HepG2 (cell line): ENCODE results near the gene MPHOSPH8. TPM values are rescaled to one million over a fixed set of nuclear protein-coding genes. Genes with fewer than 3 reads are reported as not detected.

Experiments
- ATAC-seq: fragments of 200-7000 bp; cut with Tn5 transposase; 3 replicates; pipeline ENCODE4 v1.9.1; 2020; ENCODE audit warnings: mild to moderate bottlenecking, moderate library complexity
- BruUV-seq: library from RNA; stranded (reverse); fragments of 400-500 nt; replicated peaks from 2 replicates; lab custom pipeline; 2021; lab: Mats Ljungman, UMichigan
- CTCF ChIA-PET: fragments of 300-600 bp; formaldehyde crosslinking; extraction: SDS; loops from one replicate; lab custom pipeline; 2021; ENCODE audit warnings: low total read pairs, inconsistent platforms, low intra/inter-chr PET ratio; lab: Yijun Ruan, JAX
- POLR2A ChIA-PET: fragments of 350-600 bp; sonication (Branson Sonifier 250); formaldehyde crosslinking; loops from one replicate; lab custom pipeline; 2020; ENCODE audit warnings: antibody characterized with exemption, inconsistent platforms; lab: Yijun Ruan, JAX
- DNase-seq: peaks from one replicate; pipeline ENCODE4 v3.0.0-alpha.2; 2015; ENCODE audit warnings: low spot score
- FAIRE-seq: peaks from 3 replicates; lab custom pipeline; 2011; peaks lifted over from hg19 to GRCh38; lab: Jason Lieb, UNC
- H2AFZ ChIP-seq: one replicate; pipeline ENCODE4 v1.6.1; 2011; ENCODE audit warnings: low read length, inconsistent platforms
- H3K27ac ChIP-seq: fragments of 300-600 bp; 3 replicates; pipeline ENCODE4 v1.8.0; 2011; ENCODE audit warnings: mixed run types, mild to moderate bottlenecking, mixed read lengths, low read length, inconsistent platforms; ENCODE audit not compliant: insufficient read depth; ENCODE audit errors: extremely low read length
- H3K27me3 ChIP-seq, 2 experiments: fragments of 200-600 bp in 1 of 2; 2 replicates in 1 of 2; 3 replicates in 1 of 2; pipeline versions ENCODE4 v1.6.0 to v1.8.0; 2011; ENCODE audit warnings: low read length in 2 of 2, mild to moderate bottlenecking in 2 of 2, moderate library complexity in 2 of 2, inconsistent platforms in 1 of 2; ENCODE audit not compliant: insufficient read depth in 2 of 2, control insufficient read depth in 1 of 2
- H3K36me3 ChIP-seq, 2 experiments: fragments of 200-600 bp in 1 of 2; replicated peaks in 1 of 2; 2 replicates in 1 of 2; 3 replicates in 1 of 2; pipeline versions ENCODE4 v1.5.1 to v1.8.0; 2011; ENCODE audit warnings: low read length in 2 of 2, inconsistent platforms in 1 of 2; ENCODE audit not compliant: insufficient read depth in 2 of 2, control insufficient read depth in 1 of 2
- H3K4me1 ChIP-seq: 2 replicates; pipeline ENCODE4 v1.5.1; 2012; ENCODE audit warnings: low read length, inconsistent platforms; ENCODE audit not compliant: insufficient read depth
- H3K4me2 ChIP-seq: 2 replicates; pipeline ENCODE4 v1.6.0; 2011; ENCODE audit warnings: low read depth, low read length, inconsistent platforms
- H3K4me3 ChIP-seq, 3 experiments: fragments of 200-600 bp in 1 of 3; sonication (generic), shearing (Covaris generic) in 1 of 3; replicated peaks in 1 of 3; 2 replicates each; pipeline ENCODE4 v1.5.1; 2011 to 2016; ENCODE audit warnings: low read length in 3 of 3, inconsistent platforms in 2 of 3, low read depth in 2 of 3, mild to moderate bottlenecking in 2 of 3, control low read depth in 1 of 3, mixed read lengths in 1 of 3; ENCODE audit not compliant: insufficient read depth in 1 of 3
- H3K79me2 ChIP-seq: one replicate; pipeline ENCODE4 v1.6.1; 2011; ENCODE audit warnings: low read length, inconsistent platforms; ENCODE audit not compliant: insufficient read depth
- H3K9ac ChIP-seq: 2 replicates; pipeline ENCODE4 v1.6.0; 2011; ENCODE audit warnings: mild to moderate bottlenecking, low read depth, low read length, inconsistent platforms; ENCODE audit not compliant: insufficient read depth
- H3K9me3 ChIP-seq: 2 replicates; pipeline ENCODE4 v1.5.1; 2012; ENCODE audit warnings: mild to moderate bottlenecking, low read length
- H4K20me1 ChIP-seq: 2 replicates; pipeline ENCODE4 v1.6.0; 2011; ENCODE audit warnings: inconsistent platforms, mild to moderate bottlenecking, low read length, moderate library complexity; ENCODE audit not compliant: insufficient read depth
- PCBP2 ChIP-seq: fragments of 200-400 bp; formaldehyde crosslinking; optimal IDR thresholded peaks from 2 replicates; pipeline ENCODE3; 2018; ENCODE audit warnings: low read length, low read depth; ENCODE audit not compliant: poor library complexity, severe bottlenecking
- PTBP1 ChIP-seq: fragments of 200-400 bp; formaldehyde crosslinking; IDR thresholded peaks from 2 replicates; pipeline ENCODE4 v1.6.1; 2018; ENCODE audit warnings: low read length, low read depth; ENCODE audit not compliant: poor library complexity, severe bottlenecking
- SUZ12 ChIP-seq: fragments of 150-350 bp; IDR thresholded peaks from 2 replicates; pipeline ENCODE4 v1.6.1; 2014; ENCODE audit warnings: low read depth, low read length
- TAF15 ChIP-seq: fragments of 200-400 bp; formaldehyde crosslinking; IDR thresholded peaks from one replicate; pipeline ENCODE4 v1.6.1; 2018; ENCODE audit warnings: mild to moderate bottlenecking, low read depth, low read length; ENCODE audit not compliant: poor library complexity, severe bottlenecking
- ZNF510 ChIP-seq: sonication (generic); formaldehyde crosslinking; IDR thresholded peaks from 2 replicates; pipeline ENCODE4 v1.4.0; 2020; ENCODE audit warnings: low read depth, mild to moderate bottlenecking, missing genetic modification reagents
- ZNF724P ChIP-seq: sonication (generic); formaldehyde crosslinking; IDR thresholded peaks from 2 replicates; pipeline ENCODE4 v1.8.0; 2022; ENCODE audit warnings: missing genetic modification reagents, borderline replicate concordance
- ZNF776 ChIP-seq: sonication (generic); formaldehyde crosslinking; IDR thresholded peaks from 2 replicates; pipeline ENCODE4 v1.4.0; 2020; ENCODE audit warnings: mild to moderate bottlenecking, missing genetic modification reagents
- ZNF788 ChIP-seq: sonication (generic); formaldehyde crosslinking; IDR thresholded peaks from 2 replicates; pipeline ENCODE4 v1.5.0; 2020; ENCODE audit warnings: mild to moderate bottlenecking, missing genetic modification reagents, borderline replicate concordance
- ZSCAN29 ChIP-seq: sonication (generic); formaldehyde crosslinking; conservative IDR thresholded peaks from 2 replicates; pipeline ENCODE4 v1.4.0; 2020; ENCODE audit warnings: mild to moderate bottlenecking, missing genetic modification reagents
- WGBS: methylation state at CpG from one replicate; pipeline ENCODE4 v1.1.6; 2017; ENCODE audit warnings: low lambda C conversion rate; 5-methylcytosine and 5-hydroxymethylcytosine counted together
- in situ Hi-C: cut with HindIII; loops from 2 replicates; pipeline ENCODE4 v1.10.0; 2017; ENCODE audit warnings: low pct_unique_long_range_greater_than_20kb; ENCODE audit not compliant: extremely low pct_ligation_motif_present
- intact Hi-C: fragments of 100-400 bp; cut with micrococcal nuclease; formaldehyde crosslinking; loops from one replicate; pipeline ENCODE4 v1.10.0; 2022; ENCODE audit not compliant: unreplicated experiment
- polyA plus RNA-seq, 8 experiments: library from polyadenylated mRNA; depleted of rRNA in 3 of 8; stranded (reverse) in 7 of 8; unstranded in 1 of 8; fragments of >200 nt; fragmentation: Illumina TruSeq in 4 of 8; extraction: Trizol in 4 of 8; gene quantifications; 2 replicates each; pipeline versions ENCODE4 v1.2.1 to v1.2.3, GENCODE V29; 2011 to 2016; ENCODE audit warnings: low read depth in 4 of 8, missing spikeins in 1 of 8, mixed read lengths in 1 of 8; ENCODE audit not compliant: insufficient read depth in 1 of 8
- total RNA-seq, 5 experiments: library from RNA; depleted of rRNA; stranded (reverse); fragments of >200 nt; fragmentation: Illumina TruSeq; extraction: Trizol; gene quantifications; 2 replicates each; pipeline ENCODE4 v1.2.3, GENCODE V29; 2016; ENCODE audit warnings: low read depth in 1 of 5
- TF ChIP-seq, protein P1 (sequence below), 2 experiments: sonication (generic) in 1 of 2; formaldehyde crosslinking in 1 of 2; IDR thresholded peaks; 2 replicates each; pipeline versions ENCODE4 v1.4.0 to v1.6.1; 2018 to 2020; ENCODE audit warnings: missing genetic modification reagents in 2 of 2, borderline replicate concordance in 1 of 2, low read depth in 1 of 2, mild to moderate bottlenecking in 1 of 2, missing biosample characterization in 1 of 2
- TF ChIP-seq, protein P2 (sequence below): IDR thresholded peaks from 2 replicates; pipeline ENCODE4 v1.6.1; 2016; ENCODE audit warnings: mild to moderate bottlenecking
- TF ChIP-seq, protein P3 (sequence below): sonication (generic); formaldehyde crosslinking; IDR thresholded peaks from 2 replicates; pipeline ENCODE4 v1.4.0; 2020; ENCODE audit warnings: missing genetic modification reagents
- TF ChIP-seq, protein P4 (sequence below): sonication (generic); formaldehyde crosslinking; IDR thresholded peaks from 2 replicates; pipeline ENCODE4 v1.4.0; 2020; ENCODE audit warnings: missing genetic modification reagents

Gene MPHOSPH8
- total and polyA plus RNA-seq, 2 of the 13 experiments (the other 11 are each of a cell fraction or from before 2014, with no cell fraction given): 17.3 to 20.9 TPM

DNA sequence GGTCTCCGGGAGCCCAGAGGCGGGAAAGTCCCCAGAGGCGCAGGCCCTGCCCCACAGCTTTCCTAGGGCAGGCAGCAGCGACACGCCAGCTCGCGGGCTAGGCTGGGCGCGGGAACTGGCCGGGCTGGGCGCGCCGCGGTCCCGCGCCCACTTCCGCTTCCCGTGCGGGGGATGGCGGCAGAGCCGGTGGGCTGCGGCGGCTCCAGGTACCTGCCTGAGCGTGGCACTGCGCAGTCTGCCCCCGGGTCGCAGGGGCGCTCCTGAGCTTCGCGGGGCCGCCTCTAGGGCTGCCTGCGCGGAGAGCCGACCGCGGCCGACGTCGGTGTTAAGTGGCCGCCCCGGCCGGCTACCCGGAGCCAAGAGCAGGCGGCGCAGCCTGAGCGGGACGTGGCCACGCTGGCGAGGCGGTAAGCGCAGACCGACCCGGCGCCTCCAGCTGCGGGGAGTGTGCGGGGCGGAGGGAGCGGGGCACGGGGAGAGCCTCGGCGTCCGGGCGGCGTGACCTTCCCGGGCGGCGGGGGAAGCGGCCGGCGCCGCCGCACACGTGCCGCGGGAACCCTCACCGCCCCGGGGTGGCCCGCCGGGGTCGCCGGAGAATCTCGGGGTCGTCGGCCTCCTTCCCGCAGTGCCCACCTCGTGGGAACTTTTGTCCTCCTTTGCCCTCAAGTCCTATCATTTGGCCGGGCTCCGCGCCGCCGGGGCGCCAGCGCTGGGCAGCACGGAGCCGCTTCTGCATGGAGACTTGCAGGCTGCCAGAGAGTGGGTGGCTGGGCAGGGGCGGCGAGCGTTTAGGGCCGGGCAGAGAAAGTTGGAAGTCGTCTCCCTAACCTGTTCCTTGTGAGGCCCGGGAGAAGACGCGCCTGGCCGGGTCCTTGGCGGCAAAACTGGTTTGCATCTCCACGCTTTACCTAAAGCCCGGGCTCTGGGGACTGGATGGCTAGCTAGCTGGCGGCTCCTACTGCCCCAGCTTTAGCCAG, 31.4 kb upstream of the MPHOSPH8 start:
- H3K4me3 ChIP-seq: peak overlapping the region; percentile 68 to 77 (median 77)
- peaks cover 14% of the 10 kb centered on the region for H3K9me3 ChIP-seq
- ChIA-PET CTCF (interaction anchor here (1.8 to 2.3 kb wide), 2 partner anchors 15 to 17 kb away, joined by 7 to 14 read pairs; no protein-coding TSS in a partner anchor), POLR2A (interaction anchor here (1.2 to 2.9 kb wide), 4 partner anchors 8 to 32 kb away, joined by 3 to 14 read pairs (median 6); partner anchors contain the start of gene MPHOSPH8)
- ATAC-seq: peak; percentile 94
- H3K9ac ChIP-seq: peak overlapping the region; percentile 84
- no peaks in the 10 kb centered on the region for H4K20me1 ChIP-seq
- peaks cover 52% of the 10 kb centered on the region for H3K79me2 ChIP-seq
- H3K36me3 ChIP-seq: peaks cover 14 to 27% of the 10 kb centered on the region in 2 experiments
- H3K27ac ChIP-seq: peak overlapping the region; percentile 83
- no TSS peak for BruUV-seq
- peak overlapping the region; percentile 92 for H3K4me2 ChIP-seq
- DNase-seq: peak; percentile 58
- H3K4me1 ChIP-seq: peaks cover 65% of the 10 kb centered on the region
- H2AFZ ChIP-seq: peak overlapping the region; percentile 59
- no peaks in the 10 kb centered on the region for H3K27me3 ChIP-seq
- WGBS: 0% methylated on average over 12 of the region's 108 CpGs
- intact Hi-C loops: loop anchor here (1.0 kb wide), 1 partner anchor 31 kb away; the partner anchor contains the start of gene MPHOSPH8
- in situ Hi-C loops: no loop called here
- FAIRE-seq: no peak
- TF ChIP-seq PTBP1 (no peak), ZSCAN29 (peak; percentile 65; the same call in 1 of the 2 replicates), ZNF788 (CRISPR knock-in tag) (peak; percentile 55; the same call in 1 of the 2 replicates), SUZ12 (no peak), ZNF776 (peak; percentile 62; the same call in 1 of the 2 replicates), ZNF510 (0 out of 2 replicates have a peak, but pooled peaks have one; percentile 43), ZNF724P (CRISPR knock-in tag) (peak; percentile 73; the same call in 1 of the 2 replicates), PCBP2 (no peak), TAF15 (no peak)
- TF ChIP-seq, protein P1, sequence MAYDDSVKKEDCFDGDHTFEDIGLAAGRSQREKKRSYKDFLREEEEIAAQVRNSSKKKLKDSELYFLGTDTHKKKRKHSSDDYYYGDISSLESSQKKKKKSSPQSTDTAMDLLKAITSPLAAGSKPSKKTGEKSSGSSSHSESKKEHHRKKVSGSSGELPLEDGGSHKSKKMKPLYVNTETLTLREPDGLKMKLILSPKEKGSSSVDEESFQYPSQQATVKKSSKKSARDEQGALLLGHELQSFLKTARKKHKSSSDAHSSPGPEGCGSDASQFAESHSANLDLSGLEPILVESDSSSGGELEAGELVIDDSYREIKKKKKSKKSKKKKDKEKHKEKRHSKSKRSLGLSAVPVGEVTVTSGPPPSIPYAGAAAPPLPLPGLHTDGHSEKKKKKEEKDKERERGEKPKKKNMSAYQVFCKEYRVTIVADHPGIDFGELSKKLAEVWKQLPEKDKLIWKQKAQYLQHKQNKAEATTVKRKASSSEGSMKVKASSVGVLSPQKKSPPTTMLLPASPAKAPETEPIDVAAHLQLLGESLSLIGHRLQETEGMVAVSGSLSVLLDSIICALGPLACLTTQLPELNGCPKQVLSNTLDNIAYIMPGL (CRISPR knock-in tag; IDR thresholded peaks at IDR 0.05; ENCODE audit: borderline replicate concordance in 1 of 2, low read depth in 1 of 2): peak; percentile 90
- TF ChIP-seq, protein P2, sequence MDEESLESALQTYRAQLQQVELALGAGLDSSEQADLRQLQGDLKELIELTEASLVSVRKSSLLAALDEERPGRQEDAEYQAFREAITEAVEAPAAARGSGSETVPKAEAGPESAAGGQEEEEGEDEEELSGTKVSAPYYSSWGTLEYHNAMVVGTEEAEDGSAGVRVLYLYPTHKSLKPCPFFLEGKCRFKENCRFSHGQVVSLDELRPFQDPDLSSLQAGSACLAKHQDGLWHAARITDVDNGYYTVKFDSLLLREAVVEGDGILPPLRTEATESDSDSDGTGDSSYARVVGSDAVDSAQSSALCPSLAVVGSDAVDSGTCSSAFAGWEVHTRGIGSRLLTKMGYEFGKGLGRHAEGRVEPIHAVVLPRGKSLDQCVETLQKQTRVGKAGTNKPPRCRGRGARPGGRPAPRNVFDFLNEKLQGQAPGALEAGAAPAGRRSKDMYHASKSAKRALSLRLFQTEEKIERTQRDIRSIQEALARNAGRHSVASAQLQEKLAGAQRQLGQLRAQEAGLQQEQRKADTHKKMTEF (CRISPR knock-in tag): peak; percentile 34; the same call in 1 of the 2 replicates
- TF ChIP-seq, protein P3, sequence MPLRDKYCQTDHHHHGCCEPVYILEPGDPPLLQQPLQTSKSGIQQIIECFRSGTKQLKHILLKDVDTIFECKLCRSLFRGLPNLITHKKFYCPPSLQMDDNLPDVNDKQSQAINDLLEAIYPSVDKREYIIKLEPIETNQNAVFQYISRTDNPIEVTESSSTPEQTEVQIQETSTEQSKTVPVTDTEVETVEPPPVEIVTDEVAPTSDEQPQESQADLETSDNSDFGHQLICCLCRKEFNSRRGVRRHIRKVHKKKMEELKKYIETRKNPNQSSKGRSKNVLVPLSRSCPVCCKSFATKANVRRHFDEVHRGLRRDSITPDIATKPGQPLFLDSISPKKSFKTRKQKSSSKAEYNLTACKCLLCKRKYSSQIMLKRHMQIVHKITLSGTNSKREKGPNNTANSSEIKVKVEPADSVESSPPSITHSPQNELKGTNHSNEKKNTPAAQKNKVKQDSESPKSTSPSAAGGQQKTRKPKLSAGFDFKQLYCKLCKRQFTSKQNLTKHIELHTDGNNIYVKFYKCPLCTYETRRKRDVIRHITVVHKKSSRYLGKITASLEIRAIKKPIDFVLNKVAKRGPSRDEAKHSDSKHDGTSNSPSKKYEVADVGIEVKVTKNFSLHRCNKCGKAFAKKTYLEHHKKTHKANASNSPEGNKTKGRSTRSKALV (CRISPR knock-in tag): peak; percentile 52; the same call in 1 of the 2 replicates
- TF ChIP-seq, protein P4, sequence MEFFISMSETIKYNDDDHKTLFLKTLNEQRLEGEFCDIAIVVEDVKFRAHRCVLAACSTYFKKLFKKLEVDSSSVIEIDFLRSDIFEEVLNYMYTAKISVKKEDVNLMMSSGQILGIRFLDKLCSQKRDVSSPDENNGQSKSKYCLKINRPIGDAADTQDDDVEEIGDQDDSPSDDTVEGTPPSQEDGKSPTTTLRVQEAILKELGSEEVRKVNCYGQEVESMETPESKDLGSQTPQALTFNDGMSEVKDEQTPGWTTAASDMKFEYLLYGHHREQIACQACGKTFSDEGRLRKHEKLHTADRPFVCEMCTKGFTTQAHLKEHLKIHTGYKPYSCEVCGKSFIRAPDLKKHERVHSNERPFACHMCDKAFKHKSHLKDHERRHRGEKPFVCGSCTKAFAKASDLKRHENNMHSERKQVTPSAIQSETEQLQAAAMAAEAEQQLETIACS (CRISPR knock-in tag): peak; percentile 77
